PC-3 (cell line): ENCODE measurements around the gene KRTAP12-3. TPM values are rescaled to one million over a fixed set of nuclear protein-coding genes. Genes with fewer than 3 reads are reported as not detected.

Source experiments
- ATAC-seq: fragments of 200-7000 bp; cut with Tn5 transposase; 2 replicates; pipeline ENCODE4 v1.9.1; 2020; ENCODE audit warnings: mild to moderate bottlenecking, moderate library complexity
- BruUV-seq: library from RNA; stranded (reverse); fragments of 400-500 nt; replicated peaks from 2 replicates; lab custom pipeline; 2021; lab: Mats Ljungman, UMichigan
- CTCF ChIA-PET: fragments of 300-600 bp; sonication (Branson Sonifier 250); formaldehyde crosslinking; loops from one replicate; lab custom pipeline; 2022; ENCODE audit warnings: antibody characterized with exemption; lab: Charles Lee
- POLR2A ChIA-PET: fragments of 300-600 bp; sonication (Branson Sonifier 250); formaldehyde crosslinking; loops from one replicate; lab custom pipeline; 2022; ENCODE audit warnings: antibody characterized with exemption; ENCODE audit not compliant: unreplicated experiment; lab: Charles Lee
- DNase-seq: peaks from one replicate; pipeline ENCODE4 v3.0.0-alpha.2; 2015
- H2AFZ ChIP-seq: fragments of 300-600 bp; sonication (generic); 2 replicates; pipeline ENCODE4 v1.6.0; 2016; ENCODE audit warnings: antibody characterized with exemption, low read length
- H3F3A ChIP-seq: fragments of 300-600 bp; sonication (generic); one replicate; pipeline ENCODE4 v1.6.0; 2017; ENCODE audit warnings: antibody characterized with exemption, low read length, control low read depth, mild to moderate bottlenecking; ENCODE audit not compliant: unreplicated experiment
- H3K27ac ChIP-seq: fragments of 300-600 bp; sonication (generic); 2 replicates; pipeline ENCODE4 v1.5.1; 2016; ENCODE audit warnings: mild to moderate bottlenecking, low read length
- H3K27me3 ChIP-seq: fragments of 300-600 bp; sonication (generic); 2 replicates; pipeline ENCODE4 v1.6.1; 2016; ENCODE audit warnings: low read length, mixed read lengths
- H3K36me3 ChIP-seq: fragments of 300-600 bp; sonication (generic); 2 replicates; pipeline ENCODE4 v1.6.1; 2016; ENCODE audit warnings: low read depth, mixed run types, low read length, mixed read lengths
- H3K4me1 ChIP-seq: fragments of 300-600 bp; sonication (generic); 2 replicates; pipeline ENCODE4 v1.5.1; 2016; ENCODE audit warnings: low read length; ENCODE audit not compliant: insufficient read depth
- H3K4me2 ChIP-seq: fragments of 300-600 bp; sonication (generic); 2 replicates; pipeline ENCODE4 v1.6.0; 2016; ENCODE audit warnings: low read length
- H3K4me3 ChIP-seq: fragments of 300-600 bp; sonication (generic); 2 replicates; pipeline ENCODE4 v1.5.1; 2016; ENCODE audit warnings: mild to moderate bottlenecking, low read length, mixed read lengths
- H3K79me2 ChIP-seq: fragments of 300-600 bp; sonication (generic); 2 replicates; pipeline ENCODE4 v1.6.1; 2017; ENCODE audit warnings: low read length, mixed read lengths
- H3K9ac ChIP-seq: fragments of 300-600 bp; sonication (generic); 2 replicates; pipeline ENCODE4 v1.6.0; 2016; ENCODE audit warnings: mild to moderate bottlenecking, low read length
- H3K9me2 ChIP-seq: fragments of 300-600 bp; sonication (generic); replicated peaks from 2 replicates; pipeline ENCODE4 v1.6.1; 2016; ENCODE audit warnings: mixed run types, low read length, mixed read lengths
- H3K9me3 ChIP-seq: fragments of 300-600 bp; sonication (generic); 2 replicates; pipeline ENCODE4 v1.6.1; 2016; ENCODE audit warnings: low read length, mixed read lengths
- H4K20me1 ChIP-seq: fragments of 300-600 bp; sonication (generic); 2 replicates; pipeline ENCODE4 v1.6.1; 2016; ENCODE audit warnings: low read length, mixed read lengths
- EZH2 ChIP-seq: fragments of 300-600 bp; sonication (generic); IDR thresholded peaks from one replicate; pipeline ENCODE4 v1.6.1; 2017; ENCODE audit warnings: antibody characterized with exemption, mild to moderate bottlenecking, low read length; ENCODE audit not compliant: unreplicated experiment
- EZH2phosphoT487 ChIP-seq: fragments of 300-600 bp; sonication (generic); IDR thresholded peaks from 2 replicates; pipeline ENCODE4 v1.6.1; 2018; ENCODE audit warnings: mild to moderate bottlenecking, antibody characterized with exemption, low read length, borderline replicate concordance
- intact Hi-C: fragments of 100-400 bp; cut with micrococcal nuclease; formaldehyde crosslinking; loops from 2 replicates; pipeline ENCODE4 v1.9.0; 2023
- total RNA-seq: library from RNA; depleted of rRNA; stranded (reverse); fragments of >200 nt; gene quantifications from 2 replicates; pipeline ENCODE4 v1.2.3, GENCODE V29; 2014
- TF ChIP-seq, protein P1 (sequence below): fragments of 300-600 bp; sonication (generic); conservative IDR thresholded peaks from 2 replicates; pipeline ENCODE4 v1.5.1; 2017; ENCODE audit warnings: antibody characterized with exemption, low read depth, mild to moderate bottlenecking, low read length

KRTAP12-3 gene
- total RNA-seq, 1 experiment from 2014 or later: not detected

DNA sequence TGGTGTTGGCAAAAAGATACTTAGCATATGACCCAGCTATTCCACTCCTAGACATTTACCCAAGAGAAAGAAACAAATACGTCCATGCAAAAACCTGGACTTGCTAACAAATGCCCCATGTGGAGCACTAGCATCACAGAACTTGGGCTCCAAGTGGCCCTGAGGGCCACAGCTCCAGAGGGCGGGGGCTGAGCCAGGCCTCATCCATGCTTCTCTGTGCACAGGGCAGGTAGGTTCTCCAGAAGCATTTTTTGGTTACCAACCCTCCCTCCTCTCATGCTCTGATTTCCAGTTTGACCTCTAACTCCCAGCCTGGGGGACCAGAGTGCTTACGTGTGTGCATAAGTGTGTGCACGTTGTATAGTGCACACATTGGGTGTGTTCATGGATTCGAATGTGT is 7.0 kb downstream of the KRTAP12-3 start:
- Histone ChIP-seq H3K36me3 (no peaks in the 10 kb centered on the region), H3F3A (no peaks in the 10 kb centered on the region), H3K27ac (no peak overlapping the region), H3K4me1 (peaks cover 11% of the 10 kb centered on the region; the same call in 1 of the 2 replicates), H3K9me3 (no peaks in the 10 kb centered on the region), H3K27me3 (no peaks in the 10 kb centered on the region), H3K79me2 (no peaks in the 10 kb centered on the region), H3K9me2 (no peaks in the 10 kb centered on the region), H2AFZ (no peak overlapping the region), H3K4me2 (no peak overlapping the region), H3K4me3 (no peak overlapping the region), H4K20me1 (no peaks in the 10 kb centered on the region), H3K9ac (no peak overlapping the region)
- DNase-seq (no peak), ATAC-seq (no peak)
- TF ChIP-seq EZH2phosphoT487: no peak
- no peak for TF ChIP-seq EZH2
- TF ChIP-seq, protein P1, sequence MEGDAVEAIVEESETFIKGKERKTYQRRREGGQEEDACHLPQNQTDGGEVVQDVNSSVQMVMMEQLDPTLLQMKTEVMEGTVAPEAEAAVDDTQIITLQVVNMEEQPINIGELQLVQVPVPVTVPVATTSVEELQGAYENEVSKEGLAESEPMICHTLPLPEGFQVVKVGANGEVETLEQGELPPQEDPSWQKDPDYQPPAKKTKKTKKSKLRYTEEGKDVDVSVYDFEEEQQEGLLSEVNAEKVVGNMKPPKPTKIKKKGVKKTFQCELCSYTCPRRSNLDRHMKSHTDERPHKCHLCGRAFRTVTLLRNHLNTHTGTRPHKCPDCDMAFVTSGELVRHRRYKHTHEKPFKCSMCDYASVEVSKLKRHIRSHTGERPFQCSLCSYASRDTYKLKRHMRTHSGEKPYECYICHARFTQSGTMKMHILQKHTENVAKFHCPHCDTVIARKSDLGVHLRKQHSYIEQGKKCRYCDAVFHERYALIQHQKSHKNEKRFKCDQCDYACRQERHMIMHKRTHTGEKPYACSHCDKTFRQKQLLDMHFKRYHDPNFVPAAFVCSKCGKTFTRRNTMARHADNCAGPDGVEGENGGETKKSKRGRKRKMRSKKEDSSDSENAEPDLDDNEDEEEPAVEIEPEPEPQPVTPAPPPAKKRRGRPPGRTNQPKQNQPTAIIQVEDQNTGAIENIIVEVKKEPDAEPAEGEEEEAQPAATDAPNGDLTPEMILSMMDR: no peak
- POLR2A ChIA-PET: no interaction called here
- CTCF ChIA-PET: interaction anchor here (0.7 kb wide), 1 partner anchor 78 kb away, joined by 3 read pairs; no protein-coding TSS in a partner anchor
- intact Hi-C loops: no loop called here
- BruUV-seq: no TSS peak

DNA sequence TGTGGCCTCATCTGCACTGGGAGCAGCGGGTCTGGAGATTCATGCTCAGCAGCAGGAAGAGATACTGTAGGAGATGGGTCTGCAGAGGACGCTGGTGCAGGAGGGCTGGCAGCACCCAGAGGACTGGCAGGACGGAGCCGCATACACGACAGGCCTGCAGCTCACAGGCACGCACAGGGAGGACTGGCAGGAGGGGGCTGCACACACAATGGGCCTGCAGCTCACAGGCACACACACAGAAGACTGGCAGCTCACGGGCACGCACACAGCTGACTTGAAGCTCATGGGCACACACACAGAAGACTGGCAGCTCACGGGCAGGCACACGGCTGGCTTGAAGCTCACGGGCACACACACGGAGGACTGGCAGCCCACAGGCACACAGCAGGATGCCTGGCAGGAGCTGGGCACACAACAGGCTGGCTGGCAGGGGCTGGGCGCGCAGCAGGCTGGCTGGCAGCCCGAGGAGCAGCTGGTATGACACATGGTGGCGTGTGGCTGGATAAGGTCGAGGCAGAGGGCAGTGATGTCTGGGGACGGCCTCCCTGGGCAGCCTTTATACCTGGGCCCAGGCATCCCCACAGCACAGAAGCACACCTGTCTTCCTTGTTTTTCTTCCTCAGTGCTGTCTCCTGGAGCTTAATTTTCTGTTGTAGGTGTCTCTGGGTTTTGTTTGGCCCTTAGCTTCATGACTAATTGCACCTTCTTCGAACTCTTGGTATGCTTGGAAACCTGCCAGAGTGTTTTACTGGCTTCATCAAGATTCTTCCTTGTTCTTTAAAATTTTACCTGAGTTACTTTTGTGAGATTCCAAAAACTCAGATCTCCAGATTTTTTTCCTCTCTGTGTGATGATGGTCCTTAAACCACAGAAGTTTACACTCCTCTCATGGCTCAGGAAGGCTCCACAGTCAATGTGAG is 8.9 kb downstream of the KRTAP12-3 start, which contains the start of gene KRTAP12-2:
KRTAP12-2 (minus strand) TSS at position 527 of the 920 bp plus-strand sequence; CDS start at position 486, 41 bp downstream.
- no peaks in the 10 kb centered on the region for H3K9me2 ChIP-seq
- H4K20me1 ChIP-seq: no peaks in the 10 kb centered on the region
- intact Hi-C loops: no loop called here
- TF ChIP-seq EZH2phosphoT487 (no peak), EZH2 (no peak)
- TF ChIP-seq, protein P1: no peak
- CTCF ChIA-PET: no interaction called here
- no peak within 1 kb of the TSS for H3K9ac ChIP-seq
- POLR2A ChIA-PET: interaction anchor here (0.6 to 0.7 kb wide), 2 partner anchors 37 to 119 kb away, joined by 3 read pairs; no protein-coding TSS in a partner anchor
- DNase-seq: peak; percentile 61
- H2AFZ ChIP-seq: no peak within 1 kb of the TSS
- H3K27me3 ChIP-seq: no peaks in the 10 kb centered on the region
- no peaks in the 10 kb centered on the region for H3F3A ChIP-seq
- ATAC-seq: peak; percentile 71
- peaks cover 4% of the 10 kb centered on the region; the same call in 1 of the 2 replicates for H3K9me3 ChIP-seq
- no TSS peak for BruUV-seq
- H3K27ac ChIP-seq: no peak within 1 kb of the TSS
- H3K79me2 ChIP-seq: no peaks in the 10 kb centered on the region
- H3K4me1 ChIP-seq: peaks cover 11% of the 10 kb centered on the region; the same call in 1 of the 2 replicates
- H3K4me3 ChIP-seq: no peak within 1 kb of the TSS
- no peaks in the 10 kb centered on the region; the same call in 1 of the 2 replicates for H3K36me3 ChIP-seq
- no peak within 1 kb of the TSS; the same call in 1 of the 2 replicates for H3K4me2 ChIP-seq
